ENCODE results near the gene RAP1B. TPM values are rescaled to one million over a fixed set of nuclear protein-coding genes. Genes with fewer than 3 reads are reported as not detected.
A peak's percentile ranks its signal among the peaks of the same experiment; 100 is the strongest.

The RAP1B gene
- total RNA-seq, 1 donor from 2014 or later: 142 TPM

GRCh38 chr12:68609998-68610369 lies 715 bp upstream of the RAP1B start:
- Mint-ChIP-seq H3K27ac (peak overlapping the region; percentile 99), H3K4me3 (peak overlapping the region; percentile 94), H3K36me3 (ENCODE audit: low read depth) (peaks cover 28% of the 10 kb centered on the region), H3K4me1 (peaks cover 43% of the 10 kb centered on the region), H3K9me3 (no peaks in the 10 kb centered on the region), H3K27me3 (no peaks in the 10 kb centered on the region)
- intact Hi-C loops (cut with micrococcal nuclease): loop anchor here (1.0 to 5.0 kb wide), 12 partner anchors 23 to 1341 kb away; partner anchors contain the start of genes CAND1, CCT2, MDM1 and MDM2
- ChIA-PET CTCF (interaction anchor here (1.7 kb wide), 1 partner anchor 251 kb away, joined by 11 read pairs; no protein-coding TSS in a partner anchor), POLR2A (interaction anchor here (0.5 to 3.7 kb wide), 29 partner anchors 8 to 632 kb away, joined by 3 to 35 read pairs (median 6); partner anchors contain the start of genes MDM1, MDM2, NUP107 and SLC35E3)
- ATAC-seq (ENCODE audit: low read depth) (no peak), DNase-seq (no peak)
- TF ChIP-seq CTCF (IDR thresholded peaks at IDR 0.05): no peak

- no peak for TF ChIP-seq CTCF (IDR thresholded peaks at IDR 0.05)
Measured at GRCh38 chr12:68611094-68611805, 551 bp downstream of the RAP1B start.

GRCh38 chr12:68611806-68612160 lies 1.1 kb downstream of the RAP1B start:
- Mint-ChIP-seq H3K4me3 (peak overlapping the region; percentile 95), H3K27me3 (no peaks in the 10 kb centered on the region), H3K4me1 (peaks cover 60% of the 10 kb centered on the region), H3K9me3 (no peaks in the 10 kb centered on the region), H3K27ac (peak overlapping the region; percentile 93), H3K36me3 (ENCODE audit: low read depth) (peaks cover 35% of the 10 kb centered on the region)
- CTCF ChIA-PET: no interaction called here
- DNase-seq (no peak), ATAC-seq (ENCODE audit: low read depth) (no peak)
- TF ChIP-seq CTCF (IDR thresholded peaks at IDR 0.05): no peak
- intact Hi-C loops (cut with micrococcal nuclease): loop anchor here (2.0 to 5.0 kb wide), 3 partner anchors 36 to 976 kb away; partner anchors contain the start of gene CCT2
- POLR2A ChIA-PET: interaction anchor here (0.7 to 3.7 kb wide), 15 partner anchors 10 to 1343 kb away, joined by 3 to 35 read pairs (median 6); partner anchors contain the start of genes CAND1 and MDM2

More at GRCh38 chr12:68611094-68611805, 551 bp downstream of the RAP1B start:
- Mint-ChIP-seq H3K27me3 (no peaks in the 10 kb centered on the region), H3K4me1 (peaks cover 54% of the 10 kb centered on the region), H3K4me3 (peak overlapping the region; percentile 95), H3K36me3 (ENCODE audit: low read depth) (peaks cover 35% of the 10 kb centered on the region), H3K27ac (peak overlapping the region; percentile 93), H3K9me3 (no peaks in the 10 kb centered on the region)
- intact Hi-C loops (cut with micrococcal nuclease): loop anchor here (2.0 to 5.0 kb wide), 3 partner anchors 36 to 976 kb away; partner anchors contain the start of gene CCT2
- peak; percentile 34 for ATAC-seq (ENCODE audit: low read depth)
- ChIA-PET POLR2A (interaction anchor here (0.6 to 3.7 kb wide), 33 partner anchors 8 to 1342 kb away, joined by 3 to 35 read pairs (median 5); partner anchors contain the start of genes CAND1, MDM1, MDM2 and NUP107), CTCF (interaction anchor here (0.9 to 1.7 kb wide), 2 partner anchors 18 to 252 kb away, joined by 3 to 11 read pairs; no protein-coding TSS in a partner anchor)
- peak; percentile 51 for DNase-seq

- Mint-ChIP-seq H3K27ac (peak overlapping the region; percentile 93), H3K27me3 (no peaks in the 10 kb centered on the region), H3K4me1 (peaks cover 62% of the 10 kb centered on the region), H3K9me3 (no peaks in the 10 kb centered on the region), H3K4me3 (peak overlapping the region; percentile 95), H3K36me3 (ENCODE audit: low read depth) (peaks cover 35% of the 10 kb centered on the region)
- POLR2A ChIA-PET: interaction anchor here (0.8 to 3.7 kb wide), 10 partner anchors 10 to 1343 kb away, joined by 3 to 35 read pairs (median 6); partner anchors contain the start of genes CAND1 and MDM2
- ATAC-seq (ENCODE audit: low read depth): no peak
- intact Hi-C loops (cut with micrococcal nuclease): loop anchor here (5.0 kb wide), 2 partner anchors 35 to 975 kb away; partner anchors contain the start of gene CCT2
- no peak for TF ChIP-seq CTCF (IDR thresholded peaks at IDR 0.05)
- no peak for DNase-seq
- CTCF ChIA-PET: no interaction called here
Measured at GRCh38 chr12:68612202-68612601, 1.5 kb downstream of the RAP1B start.

- intact Hi-C loops (cut with micrococcal nuclease): loop anchor here (1.0 to 5.0 kb wide), 3 partner anchors 9 to 975 kb away; partner anchors contain the start of gene CCT2
- DNase-seq (no peak), ATAC-seq (ENCODE audit: low read depth) (no peak)
- Mint-ChIP-seq H3K27ac (peak overlapping the region; percentile 93), H3K4me1 (peaks cover 67% of the 10 kb centered on the region), H3K36me3 (ENCODE audit: low read depth) (peaks cover 35% of the 10 kb centered on the region), H3K27me3 (no peaks in the 10 kb centered on the region), H3K4me3 (peak overlapping the region; percentile 95), H3K9me3 (no peaks in the 10 kb centered on the region)
- ChIA-PET POLR2A (interaction anchor here (0.6 to 3.7 kb wide), 12 partner anchors 9 to 1344 kb away, joined by 3 to 35 read pairs (median 4); partner anchors contain the start of genes CAND1, MDM2 and NUP107), CTCF (no interaction called here)
- no peak for TF ChIP-seq CTCF (IDR thresholded peaks at IDR 0.05)
Measured at GRCh38 chr12:68612697-68613096, 2.0 kb downstream of the RAP1B start.

Measured in activated B cell treated with CpG ODN at 0.5 μM for 24 hours (primary cell).